ENCODE results near the gene GMPR2.

- TF ChIP-seq CTCF (IDR thresholded peaks at IDR 0.05; ENCODE audit: borderline replicate concordance, extremely low read depth, low read length, poor library complexity, severe bottlenecking) (peak; percentile 91), EZH2 (IDR thresholded peaks at IDR 0.05; ENCODE audit: borderline replicate concordance, low read depth, low read length, severe bottlenecking) (no peak)
Observed at GRCh38 chr14:24215495-24216344, 17.0 kb upstream of the GMPR2 start, which contains the start of gene MDP1.
